Mononuclear cell (primary cell): ENCODE measurements around the gene DIAPH1. TPM values are rescaled to one million over a fixed set of nuclear protein-coding genes. Genes with fewer than 3 reads are reported as not detected.

ENCODE experiments used
- H3K27me3 ChIP-seq: 2 replicates; pipeline ENCODE4 v1.6.0; 2011; ENCODE audit warnings: low read length, control low read depth; ENCODE audit not compliant: insufficient read depth
- H3K4me1 ChIP-seq: 2 replicates; pipeline ENCODE4 v1.5.1; 2011; ENCODE audit warnings: mild to moderate bottlenecking, low read length, control low read depth; ENCODE audit not compliant: insufficient read depth
- H3K4me3 ChIP-seq: 2 replicates; pipeline ENCODE4 v1.5.1; 2011; ENCODE audit warnings: mild to moderate bottlenecking, low read length, moderate library complexity
- H3K9me3 ChIP-seq: 2 replicates; pipeline ENCODE4 v1.5.1; 2011; ENCODE audit warnings: low read depth, mild to moderate bottlenecking, control low read depth, low read length
- total RNA-seq: library from RNA; depleted of rRNA; stranded (reverse); fragments of >200 nt; gene quantifications from one replicate; pipeline ENCODE4 v1.2.3, GENCODE V29; 2012

The DIAPH1 gene
- total RNA-seq, 1 donor = 81.9 TPM

DNA sequence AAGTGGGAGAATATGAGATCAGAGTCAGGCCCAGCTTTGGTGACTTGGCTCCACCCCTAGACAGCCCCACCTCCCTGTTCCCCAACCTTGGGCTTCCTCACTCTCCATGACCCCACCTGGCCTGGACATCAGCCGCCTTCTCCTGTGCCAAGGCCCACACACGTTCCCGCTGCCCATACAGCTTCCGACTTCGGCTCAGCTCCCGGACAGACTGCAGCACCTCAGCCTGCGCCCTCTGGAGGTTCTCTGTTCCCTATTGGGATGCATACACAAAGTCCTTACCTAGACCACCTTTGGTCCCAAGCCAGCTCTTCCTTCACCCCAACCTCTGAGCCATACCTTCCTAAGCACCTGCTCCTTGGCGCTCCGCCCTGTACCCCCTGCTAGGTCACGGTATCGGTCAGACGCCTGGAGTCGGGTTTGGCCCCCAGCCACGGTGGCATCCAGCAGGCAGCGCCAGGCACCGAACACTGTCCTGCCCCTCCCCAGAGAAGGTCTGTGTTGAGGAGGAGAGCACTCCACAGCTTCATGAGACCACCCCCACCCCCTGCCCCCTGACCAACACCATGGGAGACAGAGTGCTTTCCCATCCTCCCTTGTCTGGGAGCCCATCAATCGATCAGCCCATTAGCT lies 30.4 kb upstream of the DIAPH1 start:
- no peaks in the 10 kb centered on the region for H3K27me3 ChIP-seq
- peaks cover 17% of the 10 kb centered on the region for H3K4me1 ChIP-seq
- H3K9me3 ChIP-seq = no peaks in the 10 kb centered on the region
- no peak overlapping the region for H3K4me3 ChIP-seq

DNA sequence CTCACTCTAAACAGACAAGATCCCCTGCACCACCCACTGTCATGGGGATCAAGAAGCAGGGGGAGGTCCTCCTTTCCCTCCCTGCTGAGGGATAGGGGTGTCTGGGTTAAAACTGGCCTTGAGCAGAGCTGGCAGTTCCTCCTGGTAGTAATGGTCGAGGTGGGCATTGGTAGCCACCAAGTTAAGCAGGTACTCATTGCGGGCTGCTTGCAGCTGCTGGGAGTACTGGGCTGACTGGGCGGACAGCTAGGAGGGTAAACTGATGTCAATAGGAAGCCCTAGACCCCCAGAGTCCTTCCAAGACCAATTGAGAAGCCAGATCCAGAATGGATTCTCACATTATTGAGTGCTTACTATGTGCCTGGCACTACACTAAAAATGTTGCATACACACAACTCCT lies 29.1 kb upstream of the DIAPH1 start:
- Histone ChIP-seq H3K27me3 (no peaks in the 10 kb centered on the region), H3K9me3 (no peaks in the 10 kb centered on the region), H3K4me1 (peaks cover 18% of the 10 kb centered on the region), H3K4me3 (no peak overlapping the region)

DNA sequence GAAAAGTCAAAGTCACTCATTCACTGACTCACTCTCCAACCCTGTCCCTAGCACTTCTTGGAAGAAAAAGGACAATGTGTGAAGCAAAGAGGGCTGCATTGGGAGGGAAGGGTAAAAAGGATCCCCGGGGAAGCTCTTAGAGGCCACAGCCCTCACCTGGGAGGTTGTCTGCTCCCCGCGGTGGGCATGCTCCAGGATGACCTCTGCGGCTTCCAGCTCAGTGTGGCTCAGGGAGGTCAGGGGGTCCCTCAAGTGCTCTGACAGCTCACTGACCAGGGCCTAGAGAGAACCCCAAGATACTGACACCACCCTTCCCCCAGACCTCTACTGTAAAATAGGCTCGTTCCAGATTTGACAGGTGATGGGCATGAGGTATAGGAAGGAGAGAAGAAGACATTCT lies 28.4 kb upstream of the DIAPH1 start:
- H3K4me1 ChIP-seq = peaks cover 20% of the 10 kb centered on the region
- no peaks in the 10 kb centered on the region for H3K9me3 ChIP-seq
- H3K4me3 ChIP-seq = no peak overlapping the region
- H3K27me3 ChIP-seq = no peaks in the 10 kb centered on the region

DNA sequence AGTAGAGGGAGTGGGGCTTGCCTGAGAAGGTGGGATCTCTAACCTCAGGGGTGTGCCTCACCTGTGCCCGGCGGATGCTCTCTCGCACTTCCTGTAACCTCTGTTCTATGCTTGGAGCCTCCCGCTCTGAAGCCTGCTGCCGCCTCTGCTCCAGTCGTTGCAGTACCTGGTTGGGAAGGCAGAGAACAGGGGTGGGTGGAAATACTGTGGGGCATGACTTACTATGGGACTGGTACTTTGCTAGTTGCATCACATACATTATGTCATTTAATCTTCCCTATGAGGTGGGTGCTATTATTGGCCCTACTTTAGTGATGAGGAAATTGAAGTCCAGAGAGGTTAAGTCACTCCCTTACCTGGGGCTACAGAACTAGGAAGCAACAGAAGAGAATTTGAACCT lies 27.2 kb upstream of the DIAPH1 start:
- peaks cover 14% of the 10 kb centered on the region for H3K4me1 ChIP-seq
- H3K9me3 ChIP-seq = no peaks in the 10 kb centered on the region
- H3K4me3 ChIP-seq = no peak overlapping the region
- no peaks in the 10 kb centered on the region for H3K27me3 ChIP-seq

DNA sequence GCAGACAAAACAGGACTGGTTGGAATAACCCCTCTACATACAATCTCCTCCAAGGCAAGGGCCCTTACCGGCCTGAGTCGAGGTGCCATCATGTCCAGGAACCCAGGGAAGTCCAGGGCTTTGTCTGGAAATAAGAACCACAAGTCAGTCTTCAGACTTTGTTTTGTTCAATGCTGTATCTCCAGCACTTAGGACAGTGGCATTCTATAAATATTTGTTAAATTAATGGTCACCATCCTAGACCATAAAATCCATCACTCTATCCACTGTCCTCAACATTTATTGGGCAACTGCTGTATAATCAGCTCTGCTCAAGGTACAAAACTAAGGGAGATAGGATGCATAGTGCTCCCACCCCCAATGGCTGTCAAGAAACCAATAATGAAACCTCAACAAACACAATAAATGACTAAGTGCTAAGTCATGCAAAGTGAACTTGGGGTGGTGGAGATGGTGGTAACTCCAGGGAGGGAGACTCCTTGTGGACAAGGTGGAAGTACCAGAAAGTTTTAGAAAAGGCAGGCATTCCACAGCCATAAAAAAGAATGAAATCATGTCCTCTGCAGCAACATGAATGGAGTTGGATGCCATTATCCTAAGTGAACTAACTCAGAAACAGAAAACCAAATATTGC lies 23.0 kb upstream of the DIAPH1 start:
- H3K4me3 ChIP-seq = no peak overlapping the region
- H3K9me3 ChIP-seq = no peaks in the 10 kb centered on the region
- H3K4me1 ChIP-seq = peaks cover 15% of the 10 kb centered on the region
- H3K27me3 ChIP-seq = no peaks in the 10 kb centered on the region

DNA sequence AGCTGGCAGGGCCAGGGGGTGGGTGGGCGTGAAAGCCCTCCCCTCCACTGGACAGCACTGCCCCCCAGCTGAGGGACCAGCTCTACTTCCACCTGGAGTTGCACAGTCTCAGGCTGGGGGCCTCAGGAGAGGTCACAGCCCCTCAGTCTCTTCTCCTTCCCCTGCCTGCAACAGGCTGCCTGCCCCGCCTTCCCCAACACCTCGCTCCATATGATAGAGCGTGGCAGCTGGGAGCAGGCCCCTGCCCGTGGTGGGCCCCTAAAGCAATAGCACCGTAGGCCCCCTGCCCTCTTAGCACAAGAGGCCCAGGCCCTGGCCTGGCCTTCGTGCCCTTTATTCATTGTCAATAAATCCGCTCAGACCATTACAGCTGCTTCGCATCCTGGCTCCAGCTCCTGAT lies 21.9 kb upstream of the DIAPH1 start:
- no peaks in the 10 kb centered on the region for H3K9me3 ChIP-seq
- H3K4me1 ChIP-seq = peaks cover 21% of the 10 kb centered on the region
- H3K4me3 ChIP-seq = no peak overlapping the region
- no peaks in the 10 kb centered on the region for H3K27me3 ChIP-seq

DNA sequence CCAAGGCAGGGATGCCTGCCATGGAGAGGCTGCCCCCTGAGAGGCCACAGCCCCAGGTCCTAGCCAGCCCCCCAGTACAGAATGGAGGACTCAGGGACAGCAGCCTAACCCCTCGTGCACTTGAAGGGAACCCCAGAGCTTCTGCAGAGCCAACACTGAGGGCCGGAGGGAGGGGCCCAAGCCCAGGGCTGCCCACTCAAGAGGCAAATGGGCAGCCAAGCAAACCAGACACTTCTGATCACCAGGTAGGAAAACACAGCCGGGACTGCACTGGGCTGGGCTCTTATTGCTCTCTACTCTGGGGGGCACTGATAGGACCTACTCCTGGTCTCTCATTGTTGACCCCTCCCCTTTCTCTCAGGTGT lies 21.2 kb upstream of the DIAPH1 start:
- Histone ChIP-seq H3K27me3 (no peaks in the 10 kb centered on the region), H3K9me3 (no peaks in the 10 kb centered on the region), H3K4me3 (no peak overlapping the region), H3K4me1 (peaks cover 28% of the 10 kb centered on the region)

DNA sequence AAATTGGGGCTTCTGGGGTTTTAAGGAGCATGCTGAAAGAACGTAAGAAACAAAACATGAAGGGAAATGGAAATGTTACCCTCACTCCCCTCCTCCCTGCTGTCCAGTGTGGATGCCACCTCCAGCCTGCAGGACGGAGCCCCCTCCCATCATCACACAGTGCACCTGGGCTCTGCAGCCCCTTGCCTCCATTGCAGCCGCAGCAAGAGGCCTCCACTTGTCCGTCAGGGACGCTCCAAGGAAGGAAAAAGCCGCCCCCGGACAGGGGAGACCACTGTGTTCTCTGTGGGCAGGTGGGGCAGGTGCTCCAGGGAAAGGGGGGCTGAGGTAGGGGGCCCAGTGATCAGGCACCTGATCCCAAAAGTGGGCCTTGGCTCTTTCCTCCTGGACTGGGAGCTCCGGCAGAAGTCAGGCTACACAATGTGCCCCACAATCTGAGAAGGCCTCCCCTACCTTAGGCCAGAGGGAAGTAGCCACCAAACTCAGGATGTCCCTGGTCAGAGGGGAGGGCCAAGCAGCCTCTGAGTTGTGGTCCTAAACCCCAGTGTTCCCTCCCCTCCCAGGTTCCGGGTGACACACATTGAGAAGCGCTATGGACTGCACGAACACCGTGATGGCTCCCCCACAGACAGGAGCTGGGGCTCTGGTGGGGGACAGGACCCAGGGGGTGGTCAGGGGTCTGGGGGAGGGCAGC lies 20.7 kb upstream of the DIAPH1 start:
- Histone ChIP-seq H3K4me1 (peaks cover 33% of the 10 kb centered on the region), H3K9me3 (no peaks in the 10 kb centered on the region), H3K4me3 (no peak overlapping the region), H3K27me3 (no peaks in the 10 kb centered on the region)

DNA sequence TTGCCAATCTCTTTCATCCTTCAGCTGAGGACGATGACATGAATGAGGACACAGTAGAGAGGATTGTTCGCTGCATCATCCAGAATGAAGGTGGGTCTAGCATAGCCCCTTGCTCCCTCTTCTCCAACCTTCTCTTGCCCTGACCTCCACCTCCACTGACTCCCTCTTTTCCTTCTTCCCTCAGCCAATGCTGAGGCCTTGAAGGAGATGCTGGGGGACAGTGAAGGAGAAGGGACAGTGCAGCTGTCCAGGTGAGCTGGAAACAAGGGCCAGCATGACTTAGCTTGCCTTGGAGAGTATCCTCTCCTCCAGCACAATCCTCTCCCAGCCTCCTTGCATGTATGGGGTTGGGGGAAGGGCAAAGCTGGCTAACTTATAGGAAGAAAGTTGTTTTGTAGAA lies 20.0 kb upstream of the DIAPH1 start:
- Histone ChIP-seq H3K9me3 (no peaks in the 10 kb centered on the region), H3K4me1 (peaks cover 40% of the 10 kb centered on the region), H3K4me3 (no peak overlapping the region), H3K27me3 (no peaks in the 10 kb centered on the region)

DNA sequence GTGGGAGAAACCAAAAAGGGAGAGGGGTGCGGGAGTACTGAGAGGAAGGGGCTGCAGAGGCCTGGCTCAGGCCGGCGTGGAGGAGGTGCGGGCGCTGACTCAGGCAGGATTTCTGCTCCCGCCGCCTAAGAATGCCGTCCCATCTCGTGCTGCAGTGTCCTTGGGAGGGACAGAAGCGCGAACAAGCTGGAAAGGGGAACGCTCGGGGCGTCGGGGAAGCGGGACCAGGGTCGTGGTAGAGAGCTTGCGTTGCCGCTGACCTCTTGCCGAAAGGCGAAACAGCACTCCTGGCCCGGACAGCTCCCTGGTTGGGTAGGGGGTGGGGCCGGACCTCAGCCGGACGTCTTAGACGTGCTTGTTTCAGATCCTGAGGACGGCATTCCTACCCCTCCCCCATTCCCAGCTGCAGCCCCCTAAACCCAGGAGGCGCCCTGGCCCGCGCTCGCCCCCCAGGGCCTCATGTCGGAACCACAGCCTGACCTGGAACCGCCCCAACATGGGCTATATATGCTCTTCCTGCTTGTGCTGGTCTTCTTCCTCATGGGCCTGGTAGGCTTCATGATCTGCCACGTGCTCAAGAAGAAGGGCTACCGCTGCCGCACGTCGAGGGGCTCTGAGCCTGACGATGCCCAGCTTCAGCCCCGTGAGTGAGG lies 19.1 kb upstream of the DIAPH1 start:
- H3K4me3 ChIP-seq = peak overlapping the region; percentile 91
- H3K4me1 ChIP-seq = peaks cover 44% of the 10 kb centered on the region

DNA sequence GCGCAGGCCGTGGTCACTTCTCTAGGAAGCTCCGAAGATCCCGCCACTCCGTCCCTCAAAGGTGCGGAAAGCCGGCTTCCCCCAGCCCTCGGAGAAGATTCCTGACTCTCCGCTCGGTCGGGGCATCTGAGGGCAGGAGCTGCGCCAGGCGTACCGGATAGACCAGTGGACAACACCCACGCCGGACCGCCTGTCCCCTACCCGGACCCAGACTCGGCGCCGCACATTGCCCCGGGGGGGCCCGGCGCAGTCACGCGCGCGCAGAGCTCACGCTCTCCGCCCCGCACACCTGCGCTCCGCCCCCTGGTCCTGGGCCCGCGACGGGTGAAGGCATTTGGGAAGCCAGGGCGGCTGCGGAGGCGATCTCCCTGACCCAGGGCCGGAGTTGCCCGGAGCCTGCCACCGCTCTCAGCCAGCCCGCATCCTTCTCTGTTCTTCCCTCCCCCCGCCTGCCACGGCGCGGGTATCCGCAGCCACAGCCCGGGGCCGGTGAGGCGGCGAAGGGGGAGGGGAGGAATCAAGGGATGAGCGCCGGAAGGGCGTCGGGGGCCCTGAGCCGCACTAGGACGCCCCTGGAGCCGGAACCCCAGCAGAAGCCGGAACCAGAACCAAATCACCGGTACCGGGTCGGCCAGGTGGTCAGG lies 18.4 kb upstream of the DIAPH1 start:
- H3K9me3 ChIP-seq = no peaks in the 10 kb centered on the region
- peaks cover 42% of the 10 kb centered on the region for H3K4me1 ChIP-seq
- no peaks in the 10 kb centered on the region for H3K27me3 ChIP-seq
- H3K4me3 ChIP-seq = peak overlapping the region; percentile 91

More for the DNA sequence above, 19.1 kb upstream of the DIAPH1 start:
- Histone ChIP-seq H3K27me3 (no peaks in the 10 kb centered on the region), H3K9me3 (no peaks in the 10 kb centered on the region)

DNA sequence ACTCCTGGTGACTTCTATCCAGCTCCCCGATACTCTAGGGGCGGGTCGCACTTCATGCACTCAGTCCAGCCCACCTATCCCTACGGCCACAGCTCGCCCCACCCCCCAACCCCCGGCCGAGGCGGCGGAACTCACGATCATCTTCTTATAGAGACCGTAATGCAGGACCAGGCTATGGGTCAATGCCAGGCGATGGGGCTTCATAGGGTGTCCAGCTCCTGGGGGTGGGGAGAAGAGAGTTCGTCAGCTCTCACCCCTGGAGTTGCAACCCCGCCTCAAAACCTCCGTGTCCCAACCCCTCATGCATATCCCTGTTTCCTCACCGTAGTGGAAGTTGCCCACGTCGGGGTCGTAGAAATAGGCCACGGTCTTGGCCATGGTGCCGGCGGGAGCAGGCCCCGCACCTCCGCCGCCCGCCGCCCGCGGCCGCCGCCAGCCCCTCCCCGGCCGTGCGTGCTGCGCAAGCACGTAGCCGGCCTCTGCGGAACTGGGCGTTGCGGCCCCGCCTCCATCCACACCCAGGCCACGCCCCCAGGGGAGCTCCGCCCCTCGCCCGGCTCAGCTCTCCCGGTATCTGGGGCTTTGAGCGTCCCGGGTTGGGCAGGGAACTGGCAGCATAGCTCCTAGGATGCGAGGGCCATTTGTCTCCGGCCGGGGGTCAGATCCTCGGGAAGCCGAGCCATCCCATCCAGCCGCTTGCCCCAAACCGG lies 17.8 kb upstream of the DIAPH1 start, which contains the start of the genes HDAC3 and RELL2:
Gene HDAC3, minus strand, starts transcription at position 437 of the 710 bp plus-strand sequence. Its CDS starts 59 bp downstream, at position 378.
Gene RELL2, plus strand, starts transcription at position 585 of the 710 bp plus-strand sequence. CDS start 1,229 bp downstream, outside the sequence.
- Histone ChIP-seq H3K9me3 (no peaks in the 10 kb centered on the region), H3K4me3 (peak within 1 kb of the TSS; percentile 91), H3K27me3 (no peaks in the 10 kb centered on the region), H3K4me1 (peaks cover 42% of the 10 kb centered on the region)

DNA sequence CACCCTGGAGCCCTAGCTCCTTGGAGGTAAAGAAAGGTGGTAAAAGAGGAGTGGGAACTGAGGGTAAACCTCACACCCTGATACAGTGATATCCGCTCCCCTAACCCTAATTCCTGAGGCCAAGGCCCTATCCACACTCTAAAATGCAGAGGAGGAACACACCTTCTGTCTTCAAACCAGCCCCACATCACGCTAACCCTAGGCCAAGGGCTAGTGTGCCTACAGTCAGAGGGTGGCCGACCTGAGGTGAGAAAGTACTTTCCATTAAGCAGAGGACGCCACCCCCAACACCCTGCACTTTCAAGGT lies 17.3 kb upstream of the DIAPH1 start:
- Histone ChIP-seq H3K27me3 (no peaks in the 10 kb centered on the region), H3K4me1 (peaks cover 42% of the 10 kb centered on the region), H3K9me3 (no peaks in the 10 kb centered on the region), H3K4me3 (peak overlapping the region; percentile 91)

DNA sequence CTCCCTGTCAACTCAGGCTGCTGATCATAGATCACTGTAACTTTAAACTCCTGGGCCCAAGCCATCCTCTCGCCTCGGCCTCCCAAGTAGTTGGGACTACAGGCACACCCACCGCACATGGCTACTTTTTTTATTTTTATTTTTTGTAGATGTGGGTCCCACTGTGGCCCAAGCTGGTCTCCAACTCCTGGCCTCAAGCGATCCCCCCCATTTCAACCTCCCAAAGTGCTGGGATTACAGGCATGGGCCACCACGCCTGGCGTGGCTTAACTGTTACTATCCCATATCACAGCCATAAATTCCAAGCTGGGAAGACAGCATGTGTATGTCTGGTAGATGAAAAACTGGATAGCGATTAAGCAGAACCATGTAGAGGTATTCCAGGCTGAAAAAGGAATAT lies 16.8 kb upstream of the DIAPH1 start:
- Histone ChIP-seq H3K9me3 (no peaks in the 10 kb centered on the region), H3K4me3 (peak overlapping the region; percentile 91), H3K27me3 (no peaks in the 10 kb centered on the region), H3K4me1 (peaks cover 42% of the 10 kb centered on the region)
